NCI-H774 (cell line): ENCODE results near the gene TMEM59.

Experiments
- DNase-seq: peaks from one replicate; lab custom pipeline; 2025; lab: John Stamatoyannopoulos, UW

Gene TMEM59

GRCh38 chr1:53982034-53982762 lies 70.8 kb downstream of the TMEM59 start:
- no peak for DNase-seq

DNA sequence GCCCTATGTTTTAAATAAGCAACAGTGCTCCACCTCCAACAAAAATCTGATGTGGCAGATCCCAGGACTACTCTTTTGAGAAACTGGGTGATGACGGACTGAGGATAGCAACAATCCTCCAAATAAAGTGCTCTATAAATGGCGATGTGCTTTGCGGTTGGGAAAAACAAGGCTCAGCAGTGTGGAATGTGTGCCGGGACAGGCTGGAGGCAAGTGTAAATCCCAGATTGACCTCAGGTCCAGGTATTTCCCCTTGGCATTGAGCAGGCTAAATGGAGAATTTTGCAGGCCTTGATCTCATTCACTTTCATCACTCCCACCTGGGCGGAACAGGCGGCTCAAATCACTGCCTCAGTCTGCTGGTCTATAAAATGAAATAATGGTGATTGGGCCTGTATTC lies 71.8 kb downstream of the TMEM59 start:
- DNase-seq: no peak

GRCh38 chr1:53979712-53980450 lies 73.1 kb downstream of the TMEM59 start:
- no peak for DNase-seq
